HG03064 (cell line): ENCODE data around the gene USP12.
"Not testable (repeated sequence)": the region's sequence is repeated elsewhere in the genome, so short reads cannot be mapped to it uniquely, and the experiment has no call there.

Experiments
- ATAC-seq: cut with Tn5 transposase; IDR thresholded peaks from one replicate; pipeline ENCODE4 v1.9.1; 2021; ENCODE audit warnings: low read depth; ENCODE audit not compliant: unreplicated experiment

Gene USP12

GRCh38 chr13:27171244-27171826, at the start of gene USP12:
Gene USP12, minus strand, starts transcription at chr13:27171811. Its CDS starts 172 bp downstream, at chr13:27171639.
- ATAC-seq: peak; percentile 12

- ATAC-seq: no peak
Observed at GRCh38 chr13:27219611-27220010, 48.0 kb upstream of the USP12 start.

GRCh38 chr13:27218861-27219260, 47.2 kb upstream of the USP12 start:
- ATAC-seq: not testable (repeated sequence)

GRCh38 chr13:27217791-27218190, 46.2 kb upstream of the USP12 start:
- ATAC-seq: not testable (repeated sequence)

GRCh38 chr13:27213386-27213785, 41.8 kb upstream of the USP12 start:
- not testable (repeated sequence) for ATAC-seq

GRCh38 chr13:27211771-27212364, 40.3 kb upstream of the USP12 start:
- ATAC-seq: no peak

- ATAC-seq: no peak
Observed at GRCh38 chr13:27211271-27211670, 39.7 kb upstream of the USP12 start.

- ATAC-seq: no peak
Observed at GRCh38 chr13:27208514-27208913, 36.9 kb upstream of the USP12 start.

- ATAC-seq: no peak
Observed at GRCh38 chr13:27203854-27204253, 32.2 kb upstream of the USP12 start.

GRCh38 chr13:27203186-27203585, 31.6 kb upstream of the USP12 start:
- ATAC-seq: no peak

GRCh38 chr13:27201661-27202060, 30.1 kb upstream of the USP12 start:
- ATAC-seq: no peak

- ATAC-seq: no peak
Observed at GRCh38 chr13:27200413-27201070, 28.9 kb upstream of the USP12 start.

- ATAC-seq: no peak
Observed at GRCh38 chr13:27199696-27200095, 28.1 kb upstream of the USP12 start.

- no peak for ATAC-seq
Observed at GRCh38 chr13:27199211-27199610, 27.6 kb upstream of the USP12 start.

GRCh38 chr13:27194895-27195764, 23.5 kb upstream of the USP12 start:
- ATAC-seq: no peak

GRCh38 chr13:27194209-27194608, 22.6 kb upstream of the USP12 start:
- ATAC-seq: no peak

GRCh38 chr13:27193496-27193895, 21.9 kb upstream of the USP12 start:
- ATAC-seq: no peak

- no peak for ATAC-seq
Observed at GRCh38 chr13:27192973-27193372, 21.4 kb upstream of the USP12 start.

GRCh38 chr13:27192367-27192766, 20.8 kb upstream of the USP12 start:
- ATAC-seq: not testable (repeated sequence)

- ATAC-seq: no peak
Observed at GRCh38 chr13:27189192-27189591, 17.6 kb upstream of the USP12 start.

GRCh38 chr13:27188239-27188638, 16.6 kb upstream of the USP12 start:
- no peak for ATAC-seq
